A549 (cell line): ENCODE data around the gene SLC12A7. TPM values are rescaled to one million over a fixed set of nuclear protein-coding genes. Genes with fewer than 3 reads are reported as not detected.

Experiments used
- ATAC-seq, 2 experiments: fragments of 200-7000 bp in 1 of 2; fragments of >200 bp in 1 of 2; cut with Nextera tagmentation in 1 of 2; cut with Tn5 transposase in 1 of 2; 3 replicates each; pipeline versions ENCODE4 v1.8.0 to v1.9.1; 2018 to 2020; ENCODE audit warnings: mild to moderate bottlenecking in 1 of 2, moderate library complexity in 1 of 2
- CTCF ChIA-PET: fragments of 300-600 bp; sonication (Branson Sonifier 250); formaldehyde crosslinking; extraction: SDS; loops from one replicate; lab custom pipeline; 2021; ENCODE audit warnings: antibody characterized with exemption, inconsistent platforms; lab: Yijun Ruan, JAX
- POLR2A ChIA-PET: fragments of 350-600 bp; formaldehyde crosslinking; extraction: SDS; loops from one replicate; lab custom pipeline; 2021; ENCODE audit warnings: antibody characterized with exemption, inconsistent platforms; lab: Yijun Ruan, JAX
- DNase-seq, 2 experiments: peaks; one replicate each; pipeline versions ENCODE4 v3.0.0 to v3.0.0-alpha.2; 2011 to 2016; ENCODE audit warnings: low read depth in 1 of 2, low spot score in 1 of 2
- FAIRE-seq: peaks from 2 replicates; lab custom pipeline; 2011; peaks lifted over from hg19 to GRCh38; lab: Jason Lieb, UNC
- H3K27ac ChIP-seq, 2 experiments: fragments of >200 bp; sonication (Bioruptor Twin); formaldehyde crosslinking; 3 replicates each; pipeline ENCODE4 v1.5.1; 2016 to 2017
- H3K4me1 ChIP-seq: fragments of >200 bp; sonication (Bioruptor Twin); formaldehyde crosslinking; 3 replicates; pipeline ENCODE4 v1.6.1; 2016
- H3K4me2 ChIP-seq: fragments of >200 bp; sonication (Bioruptor Twin); formaldehyde crosslinking; 3 replicates; pipeline ENCODE4 v1.6.1; 2016
- H3K4me3 ChIP-seq: fragments of >200 bp; sonication (Bioruptor Twin); formaldehyde crosslinking; 3 replicates; pipeline ENCODE4 v1.5.1; 2016
- H3K9me3 ChIP-seq: fragments of >200 bp; sonication (Bioruptor Twin); formaldehyde crosslinking; 3 replicates; pipeline ENCODE4 v1.6.1; 2016
- ATOH8 ChIP-seq: fragments of 250-450 bp; sonication (Bioruptor Pico); IDR thresholded peaks from 2 replicates; pipeline ENCODE4 v1.5.0; 2020; ENCODE audit warnings: low read depth, mild to moderate bottlenecking, moderate library complexity
- BCL3 ChIP-seq: fragments of >200 bp; sonication (Bioruptor Twin); formaldehyde crosslinking; IDR thresholded peaks from 3 replicates; pipeline ENCODE4 v1.6.1; 2016
- BHLHE40 ChIP-seq: IDR thresholded peaks from 2 replicates; pipeline ENCODE4 v1.6.1; 2012; ENCODE audit warnings: low read depth, low read length, inconsistent platforms
- CBX2 ChIP-seq: fragments of 200-600 bp; sonication (generic); IDR thresholded peaks from 2 replicates; pipeline ENCODE4 v1.6.1; 2016; ENCODE audit warnings: low read depth, mild to moderate bottlenecking, borderline replicate concordance
- CBX8 ChIP-seq: fragments of 200-600 bp; sonication (generic); IDR thresholded peaks from 2 replicates; pipeline ENCODE4 v1.6.1; 2016
- CHD2 ChIP-seq: fragments of 150-350 bp; IDR thresholded peaks from 2 replicates; pipeline ENCODE4 v1.6.1; 2014; ENCODE audit warnings: low read length; ENCODE audit not compliant: partially characterized antibody
- EHMT2 ChIP-seq: fragments of 200-600 bp; sonication (generic); IDR thresholded peaks from 2 replicates; pipeline ENCODE4 v1.6.1; 2016; ENCODE audit warnings: antibody characterized with exemption, low read depth, mild to moderate bottlenecking, moderate library complexity
- ESRRA ChIP-seq: fragments of 150-350 bp; IDR thresholded peaks from 2 replicates; pipeline ENCODE4 v1.6.1; 2014; ENCODE audit warnings: mild to moderate bottlenecking, low read length, borderline replicate concordance
- FOSB ChIP-seq: fragments of 250-450 bp; sonication (Bioruptor Pico); IDR thresholded peaks from 2 replicates; pipeline ENCODE4 v1.5.0; 2020; ENCODE audit warnings: mild to moderate bottlenecking, moderate library complexity
- GATA3 ChIP-seq: IDR thresholded peaks from 2 replicates; pipeline ENCODE4 v1.6.1; 2012; ENCODE audit warnings: borderline replicate concordance
- HES2 ChIP-seq: fragments of >200 bp; sonication (Bioruptor Twin); formaldehyde crosslinking; IDR thresholded peaks from 2 replicates; pipeline ENCODE4 v1.6.1; 2016
- HEYL ChIP-seq: fragments of 250-450 bp; sonication (Bioruptor Pico); IDR thresholded peaks from 2 replicates; pipeline ENCODE4 v1.8.0; 2021; ENCODE audit warnings: mild to moderate bottlenecking, moderate library complexity
- HMGXB4 ChIP-seq: fragments of 250-450 bp; sonication (Bioruptor Pico); IDR thresholded peaks from 2 replicates; pipeline ENCODE4 v1.5.0; 2021; ENCODE audit warnings: mild to moderate bottlenecking, moderate library complexity, borderline replicate concordance
- HOXB13 ChIP-seq: fragments of 250-450 bp; sonication (Bioruptor Pico); IDR thresholded peaks from 2 replicates; pipeline ENCODE4 v1.5.0; 2020; ENCODE audit warnings: low read depth, mild to moderate bottlenecking, moderate library complexity
- HOXB5 ChIP-seq: fragments of 250-450 bp; sonication (Bioruptor Pico); IDR thresholded peaks from 2 replicates; pipeline ENCODE4 v1.5.0; 2020; ENCODE audit warnings: mild to moderate bottlenecking, moderate library complexity
- JUNB ChIP-seq: fragments of >200 bp; sonication (Bioruptor Twin); formaldehyde crosslinking; IDR thresholded peaks from 2 replicates; pipeline ENCODE4 v1.6.1; 2016
- KDM5A ChIP-seq: fragments of 200-600 bp; sonication (generic); IDR thresholded peaks from 2 replicates; pipeline ENCODE4 v1.6.1; 2016; ENCODE audit warnings: antibody characterized with exemption, mild to moderate bottlenecking
- MAX ChIP-seq: IDR thresholded peaks from 2 replicates; pipeline ENCODE4 v1.6.1; 2012
- MAZ ChIP-seq: fragments of 150-350 bp; IDR thresholded peaks from 2 replicates; pipeline ENCODE4 v1.6.1; 2014; ENCODE audit warnings: antibody characterized with exemption, low read depth, low read length, borderline replicate concordance
- MYC ChIP-seq: IDR thresholded peaks from 2 replicates; pipeline ENCODE4 v1.6.1; 2012; ENCODE audit warnings: mild to moderate bottlenecking, inconsistent platforms, low read length, improper control_type of control experiment, borderline replicate concordance
- NFE2L2 ChIP-seq: fragments of 150-350 bp; conservative IDR thresholded peaks from 2 replicates; pipeline ENCODE4 v1.6.1; 2014; ENCODE audit warnings: low read length
- NPAS2 ChIP-seq: fragments of 250-450 bp; sonication (Bioruptor Pico); IDR thresholded peaks from 2 replicates; pipeline ENCODE4 v1.8.0; 2022; ENCODE audit warnings: mild to moderate bottlenecking, moderate library complexity, borderline replicate concordance
- NR3C1 ChIP-seq: fragments of >200 bp; sonication (Bioruptor Twin); formaldehyde crosslinking; IDR thresholded peaks from 3 replicates; pipeline ENCODE4 v1.6.1; 2017
- PBX3 ChIP-seq: IDR thresholded peaks from 2 replicates; pipeline ENCODE4 v1.6.1; 2012
- PHF8 ChIP-seq: fragments of 200-600 bp; sonication (generic); IDR thresholded peaks from 2 replicates; pipeline ENCODE4 v1.6.1; 2016; ENCODE audit warnings: low read depth, mild to moderate bottlenecking, antibody characterized with exemption, moderate library complexity, borderline replicate concordance
- POLR2A ChIP-seq: IDR thresholded peaks from 2 replicates; pipeline ENCODE4 v1.6.1; 2012; ENCODE audit warnings: mild to moderate bottlenecking, low read length
- RFX5 ChIP-seq: fragments of 450-650 bp; IDR thresholded peaks from 2 replicates; pipeline ENCODE4 v1.7.1; 2014; ENCODE audit warnings: antibody characterized with exemption, mild to moderate bottlenecking, moderate library complexity
- RNF2 ChIP-seq: fragments of 200-600 bp; sonication (generic); IDR thresholded peaks from 2 replicates; pipeline ENCODE4 v1.6.1; 2016; ENCODE audit warnings: low read depth, mild to moderate bottlenecking, antibody characterized with exemption, moderate library complexity, borderline replicate concordance
- SREBF2 ChIP-seq: fragments of 450-650 bp; IDR thresholded peaks from 2 replicates; pipeline ENCODE4 v1.6.1; 2014; ENCODE audit warnings: mild to moderate bottlenecking, moderate library complexity
- TP53 ChIP-seq: fragments of 250-450 bp; sonication (Bioruptor Pico); IDR thresholded peaks from 2 replicates; pipeline ENCODE4 v1.5.0; 2021; ENCODE audit warnings: mild to moderate bottlenecking, moderate library complexity
- USF2 ChIP-seq: fragments of 450-650 bp; IDR thresholded peaks from 2 replicates; pipeline ENCODE4 v1.6.1; 2014; ENCODE audit warnings: antibody characterized with exemption
- ZNF302 ChIP-seq: fragments of 250-450 bp; sonication (Bioruptor Pico); IDR thresholded peaks from 2 replicates; pipeline ENCODE4 v1.9.0; 2021; ENCODE audit warnings: inconsistent platforms, mild to moderate bottlenecking, moderate library complexity
- WGBS: methylation state at CpG from one replicate; pipeline ENCODE4 v1.1.6; 2017; ENCODE audit errors: missing lambda C conversion rate; 5-methylcytosine and 5-hydroxymethylcytosine counted together
- polyA plus RNA-seq, 4 experiments: library from polyadenylated mRNA; depleted of rRNA in 3 of 4; stranded (reverse); fragments of >200 nt; fragmentation: RNase III in 1 of 4; extraction: RNeasy Plus Mini Kit Qiagen cat#74134 plus additional on column Dnase treatment in 1 of 4; gene quantifications; 2 replicates in 3 of 4; 3 replicates in 1 of 4; pipeline ENCODE4 v1.2.3, GENCODE V29; 2011 to 2017

SLC12A7 gene
- polyA plus RNA-seq, 2 of the 4 experiments (the other 2 are of a cell fraction) = 11.2 to 22.5 TPM

- FAIRE-seq (no peak), DNase-seq (no peak), ATAC-seq (no peak)
- 95% methylated on average over 4 of the region's 7 CpGs for WGBS
- TF ChIP-seq RFX5 = no peak
- no peak for TF ChIP-seq HMGXB4 (CRISPR knock-in tag)
- TF ChIP-seq EHMT2 = no peak
- TF ChIP-seq HOXB5 (CRISPR knock-in tag) = no peak
- TF ChIP-seq ZNF302 (CRISPR knock-in tag) = no peak
- no peak for TF ChIP-seq CHD2
- no peak for TF ChIP-seq CBX2
- TF ChIP-seq KDM5A = no peak
- no peak for TF ChIP-seq TP53
- no peak for TF ChIP-seq PHF8
- TF ChIP-seq MAZ = no peak
- TF ChIP-seq HOXB13 = no peak
- no peak for TF ChIP-seq NR3C1
- no peak for TF ChIP-seq HEYL (CRISPR knock-in tag)
- TF ChIP-seq USF2 = no peak
- TF ChIP-seq BHLHE40 = no peak
- TF ChIP-seq BCL3 = no peak
- no peak for TF ChIP-seq POLR2A
- no peak for TF ChIP-seq NPAS2 (CRISPR knock-in tag)
- TF ChIP-seq SREBF2 = no peak
- no peak overlapping the region for H3K27ac ChIP-seq
- H3K4me3 ChIP-seq = no peak overlapping the region
- CTCF ChIA-PET = interaction anchor here (1.2 to 6.7 kb wide), 6 partner anchors 8 to 220 kb away, joined by 3 to 55 read pairs (median 6); no protein-coding TSS in a partner anchor
- peaks cover 5% of the 10 kb centered on the region; the same call in 2 of the 3 replicates for H3K4me1 ChIP-seq
- no peak overlapping the region for H3K4me2 ChIP-seq
- H3K9me3 ChIP-seq = no peaks in the 10 kb centered on the region
- POLR2A ChIA-PET = no interaction called here
These were observed 31.7 kb upstream of the SLC12A7 start for GRCh38 chr5:1143670-1143951.

- 88% methylated on average over 33 of the region's 34 CpGs for WGBS
- no peak for FAIRE-seq
- no peaks in the 10 kb centered on the region for H3K9me3 ChIP-seq
- no peak for DNase-seq
- no peak overlapping the region for H3K27ac ChIP-seq
- H3K4me1 ChIP-seq = peaks cover 5% of the 10 kb centered on the region; the same call in 2 of the 3 replicates
- no peak for ATAC-seq
- no peak overlapping the region for H3K4me2 ChIP-seq
- CTCF ChIA-PET = interaction anchor here (0.7 to 6.7 kb wide), 8 partner anchors 9 to 137 kb away, joined by 3 to 55 read pairs (median 4); no protein-coding TSS in a partner anchor
- no peak overlapping the region for H3K4me3 ChIP-seq
- POLR2A ChIA-PET = no interaction called here
- TF ChIP-seq HOXB13 (no peak), RFX5 (no peak), JUNB (no peak), FOSB (no peak), ATOH8 (CRISPR knock-in tag) (no peak), HEYL (CRISPR knock-in tag) (no peak), PBX3 (no peak), TP53 (no peak), GATA3 (no peak), NFE2L2 (no peak), RNF2 (no peak), ESRRA (no peak), POLR2A (no peak), MYC (no peak), CBX8 (no peak), MAX (no peak), MAZ (no peak), HES2 (no peak)
These were observed 31.2 kb upstream of the SLC12A7 start for GRCh38 chr5:1142886-1143669.
